ENCODE measurements around the gene RAB24.

The RAB24 gene

GRCh38 chr5:177332896-177333260, 29.4 kb upstream of the RAB24 start:
- no peak for TF ChIP-seq CTCF (IDR thresholded peaks at IDR 0.05; ENCODE audit: low read depth, low read length)
- no peak overlapping the region for H3K4me3 ChIP-seq (replicated peaks in 1 of 2; ENCODE audit: low read depth in 2 of 2, low read length in 2 of 2)
- no peak for DNase-seq (ENCODE audit: low read depth in 2 of 2)

- no peak for DNase-seq (ENCODE audit: low read depth in 2 of 2)
- no peak for TF ChIP-seq CTCF (IDR thresholded peaks at IDR 0.05; ENCODE audit: low read depth, low read length)
- H3K4me3 ChIP-seq (replicated peaks in 1 of 2; ENCODE audit: low read depth in 2 of 2, low read length in 2 of 2): no peak overlapping the region
Observed at GRCh38 chr5:177332031-177332895, 28.7 kb upstream of the RAB24 start.

- TF ChIP-seq CTCF (IDR thresholded peaks at IDR 0.05; ENCODE audit: low read depth, low read length): no peak
- no peak overlapping the region for H3K4me3 ChIP-seq (replicated peaks in 1 of 2; ENCODE audit: low read depth in 2 of 2, low read length in 2 of 2)
- DNase-seq (ENCODE audit: low read depth in 2 of 2): no peak
Observed at GRCh38 chr5:177330991-177331842, 27.7 kb upstream of the RAB24 start.

GRCh38 chr5:177329883-177330282, 26.4 kb upstream of the RAB24 start:
- no peak overlapping the region for H3K4me3 ChIP-seq (replicated peaks in 1 of 2; ENCODE audit: low read depth in 2 of 2, low read length in 2 of 2)
- no peak for DNase-seq (ENCODE audit: low read depth in 2 of 2)
- TF ChIP-seq CTCF (IDR thresholded peaks at IDR 0.05; ENCODE audit: low read depth, low read length): no peak

GRCh38 chr5:177328545-177329231, 25.2 kb upstream of the RAB24 start:
- DNase-seq (ENCODE audit: low read depth in 2 of 2): no peak
- no peak for TF ChIP-seq CTCF (IDR thresholded peaks at IDR 0.05; ENCODE audit: low read depth, low read length)
- H3K4me3 ChIP-seq (replicated peaks in 1 of 2; ENCODE audit: low read depth in 2 of 2, low read length in 2 of 2): no peak overlapping the region
